ENCODE results near the gene EDEM3.

DNA sequence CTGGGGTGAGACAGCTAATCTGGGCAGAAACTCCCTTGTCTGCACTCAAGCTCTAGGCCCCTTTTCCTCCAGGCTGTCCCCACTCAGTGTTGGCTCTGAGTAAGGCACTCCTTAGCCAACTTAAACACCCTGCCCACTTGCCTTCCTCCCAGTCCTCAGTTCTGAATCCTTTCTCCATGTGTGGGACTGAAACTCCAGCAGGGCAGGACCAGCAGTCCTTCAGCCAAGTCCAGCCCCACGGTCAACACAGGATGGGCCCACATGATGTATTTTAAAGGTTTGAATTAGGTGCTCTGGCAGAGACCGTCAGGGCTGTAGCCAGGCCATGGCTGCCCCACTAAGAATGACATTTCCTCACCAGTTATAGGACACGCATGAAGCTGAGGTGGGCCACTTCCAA lies 107.8 kb downstream of the EDEM3 start:
- TF ChIP-seq SNRNP70 (optimal IDR thresholded peaks at IDR 0.05; ENCODE audit: low read depth, low read length) = no peak
- TF ChIP-seq RCOR1 (IDR thresholded peaks at IDR 0.05; ENCODE audit: borderline replicate concordance in 1 of 2, low read depth in 2 of 2, low read length in 2 of 2) = no peak
- TF ChIP-seq ELF1 (tag; IDR thresholded peaks at IDR 0.05) = no peak
- no peak for TF ChIP-seq ETV6 (IDR thresholded peaks at IDR 0.05; ENCODE audit: borderline replicate concordance in 1 of 2, low read depth in 2 of 2, low read length in 1 of 2)
- TF ChIP-seq ETV6 (CRISPR knock-in tag; IDR thresholded peaks at IDR 0.05; ENCODE audit: borderline replicate concordance) = no peak
- TF ChIP-seq, protein P1, sequence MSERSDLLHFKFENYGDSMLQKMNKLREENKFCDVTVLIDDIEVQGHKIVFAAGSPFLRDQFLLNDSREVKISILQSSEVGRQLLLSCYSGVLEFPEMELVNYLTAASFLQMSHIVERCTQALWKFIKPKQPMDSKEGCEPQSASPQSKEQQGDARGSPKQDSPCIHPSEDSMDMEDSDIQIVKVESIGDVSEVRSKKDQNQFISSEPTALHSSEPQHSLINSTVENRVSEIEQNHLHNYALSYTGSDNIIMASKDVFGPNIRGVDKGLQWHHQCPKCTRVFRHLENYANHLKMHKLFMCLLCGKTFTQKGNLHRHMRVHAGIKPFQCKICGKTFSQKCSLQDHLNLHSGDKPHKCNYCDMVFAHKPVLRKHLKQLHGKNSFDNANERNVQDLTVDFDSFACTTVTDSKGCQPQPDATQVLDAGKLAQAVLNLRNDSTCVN (CRISPR knock-in tag; IDR thresholded peaks at IDR 0.05) = no peak
- TF ChIP-seq RBM15 (IDR thresholded peaks at IDR 0.05; ENCODE audit: insufficient read depth, low read length) = no peak
- TF ChIP-seq, protein P2, sequence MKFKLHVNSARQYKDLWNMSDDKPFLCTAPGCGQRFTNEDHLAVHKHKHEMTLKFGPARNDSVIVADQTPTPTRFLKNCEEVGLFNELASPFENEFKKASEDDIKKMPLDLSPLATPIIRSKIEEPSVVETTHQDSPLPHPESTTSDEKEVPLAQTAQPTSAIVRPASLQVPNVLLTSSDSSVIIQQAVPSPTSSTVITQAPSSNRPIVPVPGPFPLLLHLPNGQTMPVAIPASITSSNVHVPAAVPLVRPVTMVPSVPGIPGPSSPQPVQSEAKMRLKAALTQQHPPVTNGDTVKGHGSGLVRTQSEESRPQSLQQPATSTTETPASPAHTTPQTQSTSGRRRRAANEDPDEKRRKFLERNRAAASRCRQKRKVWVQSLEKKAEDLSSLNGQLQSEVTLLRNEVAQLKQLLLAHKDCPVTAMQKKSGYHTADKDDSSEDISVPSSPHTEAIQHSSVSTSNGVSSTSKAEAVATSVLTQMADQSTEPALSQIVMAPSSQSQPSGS (CRISPR knock-in tag; IDR thresholded peaks at IDR 0.05) = no peak
- no peak for TF ChIP-seq COPS2 (conservative IDR thresholded peaks at IDR 0.05)
- no peak for TF ChIP-seq KDM1A (IDR thresholded peaks at IDR 0.05)
- TF ChIP-seq NFIC (IDR thresholded peaks at IDR 0.05) = no peak
- no peak for TF ChIP-seq ZNF232 (CRISPR knock-in tag; IDR thresholded peaks at IDR 0.05)
- TF ChIP-seq, protein P3, sequence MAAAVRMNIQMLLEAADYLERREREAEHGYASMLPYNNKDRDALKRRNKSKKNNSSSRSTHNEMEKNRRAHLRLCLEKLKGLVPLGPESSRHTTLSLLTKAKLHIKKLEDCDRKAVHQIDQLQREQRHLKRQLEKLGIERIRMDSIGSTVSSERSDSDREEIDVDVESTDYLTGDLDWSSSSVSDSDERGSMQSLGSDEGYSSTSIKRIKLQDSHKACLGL (CRISPR knock-in tag; IDR thresholded peaks at IDR 0.05; ENCODE audit: borderline replicate concordance, poor library complexity, severe bottlenecking) = no peak

Measured in K562 (cell line).